ENCODE results near the gene FHIT. TPM values are rescaled to one million over a fixed set of nuclear protein-coding genes. Genes with fewer than 3 reads are reported as not detected.

FHIT gene
- total and polyA plus RNA-seq, 4 donors = 2.1 to 14.7 (median 6.6) TPM

GRCh38 chr3:59786374-59786773 lies 1464.9 kb downstream of the FHIT start:
- Histone ChIP-seq H3K9me3 (ENCODE audit: control insufficient read depth in 4 of 4, low read length in 3 of 4) (no peaks in the 10 kb centered on the region), H3K9ac (ENCODE audit: low read depth in 1 of 2, low read length in 2 of 2) (no peak overlapping the region), H3K27ac (ENCODE audit: low read depth in 1 of 2, low read length in 2 of 2) (no peak overlapping the region), H3K36me3 (ENCODE audit: control insufficient read depth in 4 of 4, insufficient read depth in 3 of 4, low read depth in 1 of 4, low read length in 3 of 4) (no peaks in the 10 kb centered on the region), H3K27me3 (ENCODE audit: control insufficient read depth in 4 of 4, insufficient read depth in 4 of 4, low read length in 3 of 4) (no peaks in the 10 kb centered on the region), H3K4me1 (ENCODE audit: control insufficient read depth in 4 of 4, insufficient read depth in 4 of 4, low read length in 3 of 4) (no peaks in the 10 kb centered on the region), H3K4me3 (ENCODE audit: low read depth in 1 of 3, low read length in 3 of 3) (no peak overlapping the region)
- DNase-seq (ENCODE audit: low spot score) = no peak
- WGBS = 95% methylated on average over 6 of the region's 6 CpGs
- TF ChIP-seq YY1 (IDR thresholded peaks at IDR 0.05) (no peak), RAD21 (IDR thresholded peaks at IDR 0.05) (no peak)

- Histone ChIP-seq H3K9ac (ENCODE audit: low read depth in 1 of 2, low read length in 2 of 2) (no peak overlapping the region), H3K9me3 (ENCODE audit: control insufficient read depth in 4 of 4, low read length in 3 of 4) (no peaks in the 10 kb centered on the region), H3K4me3 (ENCODE audit: low read depth in 1 of 3, low read length in 3 of 3) (no peak overlapping the region), H3K27me3 (ENCODE audit: control insufficient read depth in 4 of 4, insufficient read depth in 4 of 4, low read length in 3 of 4) (no peaks in the 10 kb centered on the region), H3K4me1 (ENCODE audit: control insufficient read depth in 4 of 4, insufficient read depth in 4 of 4, low read length in 3 of 4) (no peaks in the 10 kb centered on the region), H3K27ac (ENCODE audit: low read depth in 1 of 2, low read length in 2 of 2) (no peak overlapping the region), H3K36me3 (ENCODE audit: control insufficient read depth in 4 of 4, insufficient read depth in 3 of 4, low read depth in 1 of 4, low read length in 3 of 4) (no peaks in the 10 kb centered on the region)
- TF ChIP-seq CTCF (IDR thresholded peaks at IDR 0.05; ENCODE audit: low read depth, low read length, missing input control) (no peak), RXRA (IDR thresholded peaks at IDR 0.05) (no peak), REST (IDR thresholded peaks at IDR 0.05) (no peak), GABPA (IDR thresholded peaks at IDR 0.05 in 1 of 2, conservative IDR thresholded peaks at IDR 0.05 in 1 of 2) (no peak), EGR1 (IDR thresholded peaks at IDR 0.05; ENCODE audit: low read depth in 2 of 2) (no peak)
- 96% methylated on average over 1 of the region's 1 CpG for WGBS
- DNase-seq (ENCODE audit: low spot score) = no peak
Measured at GRCh38 chr3:59784164-59784563, 1467.1 kb downstream of the FHIT start.

- WGBS = 81% methylated on average over 3 of the region's 3 CpGs
Measured at GRCh38 chr3:59783468-59783988, 1467.7 kb downstream of the FHIT start.

More at GRCh38 chr3:59783468-59783988, 1467.7 kb downstream of the FHIT start:
- no peaks in the 10 kb centered on the region for H3K9me3 ChIP-seq (ENCODE audit: control insufficient read depth in 4 of 4, low read length in 3 of 4)
- TF ChIP-seq GABPA (IDR thresholded peaks at IDR 0.05 in 1 of 2, conservative IDR thresholded peaks at IDR 0.05 in 1 of 2) (no peak), RAD21 (IDR thresholded peaks at IDR 0.05) (no peak), JUND (IDR thresholded peaks at IDR 0.05) (no peak), ZBTB33 (IDR thresholded peaks at IDR 0.05) (no peak), FOXA1 (IDR thresholded peaks at IDR 0.05) (no peak), MAX (IDR thresholded peaks at IDR 0.05) (no peak), SP1 (IDR thresholded peaks at IDR 0.05) (no peak), TAF1 (conservative IDR thresholded peaks at IDR 0.05) (no peak)
- H3K4me3 ChIP-seq (ENCODE audit: low read depth in 1 of 3, low read length in 3 of 3) = no peak overlapping the region
- H3K27ac ChIP-seq (ENCODE audit: low read depth in 1 of 2, low read length in 2 of 2) = no peak overlapping the region
- DNase-seq (ENCODE audit: low spot score) = no peak
- H3K9ac ChIP-seq (ENCODE audit: low read depth in 1 of 2, low read length in 2 of 2) = no peak overlapping the region
- no peaks in the 10 kb centered on the region for H3K27me3 ChIP-seq (ENCODE audit: control insufficient read depth in 4 of 4, insufficient read depth in 4 of 4, low read length in 3 of 4)
- H3K36me3 ChIP-seq (ENCODE audit: control insufficient read depth in 4 of 4, insufficient read depth in 3 of 4, low read depth in 1 of 4, low read length in 3 of 4) = no peaks in the 10 kb centered on the region
- no peaks in the 10 kb centered on the region for H3K4me1 ChIP-seq (ENCODE audit: control insufficient read depth in 4 of 4, insufficient read depth in 4 of 4, low read length in 3 of 4)

Data from liver (tissue), 9 donors.